OCI-LY3 (cell line): ENCODE measurements around the gene TBL3.

ENCODE experiments used
- H2AFZ ChIP-seq: fragments of 200-600, 300-600 bp; shearing (Covaris generic); 2 replicates; pipeline ENCODE4 v1.6.0; 2014; ENCODE audit warnings: antibody characterized with exemption, low read depth, low read length
- H3K27ac ChIP-seq: fragments of 200-600, 300-600 bp; sonication (generic); 2 replicates; pipeline ENCODE4 v1.5.1; 2014; ENCODE audit warnings: mild to moderate bottlenecking, low read length, moderate library complexity, mixed read lengths
- H3K27me3 ChIP-seq: fragments of 200-600, 300-600 bp; sonication (generic); 2 replicates; pipeline ENCODE4 v1.6.1; 2014; ENCODE audit warnings: low read depth, low read length, mixed read lengths
- H3K36me3 ChIP-seq: fragments of 200-600, 300-600 bp; sonication (generic); replicated peaks from 2 replicates; pipeline ENCODE3; 2014; ENCODE audit warnings: low read depth, low read length, mixed read lengths
- H3K4me1 ChIP-seq: fragments of 300-600, 200-600 bp; sonication (generic); 2 replicates; pipeline ENCODE4 v1.6.1; 2014; ENCODE audit warnings: low read length, mixed read lengths
- H3K4me2 ChIP-seq: fragments of 200-600, 300-600 bp; sonication (generic); 2 replicates; pipeline ENCODE4 v1.6.1; 2014; ENCODE audit warnings: low read length, mixed read lengths
- H3K4me3 ChIP-seq: fragments of 300-600, 200-600 bp; sonication (generic); 2 replicates; pipeline ENCODE4 v1.5.1; 2014; ENCODE audit warnings: antibody characterized with exemption, mild to moderate bottlenecking, low read length, moderate library complexity
- H3K79me2 ChIP-seq: fragments of 300-600, 200-600 bp; shearing (Covaris generic); 2 replicates; pipeline ENCODE4 v1.6.1; 2014; ENCODE audit warnings: mild to moderate bottlenecking, low read length, mixed read lengths
- H3K9ac ChIP-seq: fragments of 300-600, 200-600 bp; shearing (Covaris generic); 2 replicates; pipeline ENCODE4 v1.6.0; 2014; ENCODE audit warnings: mild to moderate bottlenecking, low read length, moderate library complexity
- H3K9me3 ChIP-seq: fragments of 200-600, 300-600 bp; shearing (Covaris generic); 2 replicates; pipeline ENCODE4 v1.6.1; 2014; ENCODE audit warnings: low read length, mixed read lengths; ENCODE audit not compliant: insufficient read depth
- H4K20me1 ChIP-seq: fragments of 200-600, 300-600 bp; sonication (generic); 2 replicates; pipeline ENCODE4 v1.6.1; 2016; ENCODE audit warnings: low read length, mixed read lengths; ENCODE audit not compliant: insufficient read depth
- EZH2phosphoT487 ChIP-seq: fragments of 200-600 bp; shearing (Covaris generic); IDR thresholded peaks from 2 replicates; pipeline ENCODE4 v1.6.1; 2018; ENCODE audit warnings: antibody characterized with exemption, mixed run types, low read depth
- TF ChIP-seq, protein P1 (sequence below): fragments of 200-600, 300-600 bp; sonication (generic); IDR thresholded peaks from 2 replicates; pipeline ENCODE4 v1.5.1; 2014; ENCODE audit warnings: antibody characterized with exemption, low read length, low read depth

Gene TBL3

DNA sequence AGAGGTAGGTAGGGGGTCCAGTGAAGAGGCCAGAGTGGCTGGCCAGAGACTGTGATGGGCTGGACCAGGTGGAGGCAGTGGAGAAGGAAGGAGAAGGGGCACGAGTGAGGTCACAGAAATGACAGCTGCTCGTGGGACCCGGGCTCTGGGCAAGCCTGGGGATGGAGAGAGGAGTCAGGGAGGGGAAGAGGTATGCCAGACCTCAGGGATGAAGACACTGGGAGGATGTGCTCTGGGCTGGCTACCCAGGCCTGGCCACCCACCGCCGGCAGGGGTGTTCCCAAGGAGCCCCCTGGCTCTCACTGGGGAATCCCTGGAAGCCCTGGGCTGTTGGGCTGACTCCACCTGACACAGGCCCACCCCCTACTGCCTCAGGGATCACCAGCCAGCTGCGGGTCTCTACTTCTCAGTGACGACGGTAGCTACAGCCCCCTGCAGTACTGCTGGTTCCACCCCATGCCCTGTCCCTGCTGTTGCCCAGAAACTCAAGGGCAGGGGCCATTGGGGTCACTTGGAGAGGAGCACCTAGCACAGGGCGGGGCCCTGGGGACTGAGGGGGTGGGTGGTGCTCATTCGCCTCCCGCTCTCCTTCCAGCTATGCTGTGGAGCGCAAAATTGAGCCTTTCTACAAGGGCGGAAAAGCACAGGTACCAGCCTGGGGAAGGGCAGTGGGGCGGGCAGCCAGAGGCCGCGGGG is 1.8 kb downstream of the TBL3 start:
- Histone ChIP-seq H3K27me3 (no peaks in the 10 kb centered on the region), H3K27ac (no peak overlapping the region), H3K79me2 (peaks cover 36% of the 10 kb centered on the region), H4K20me1 (no peaks in the 10 kb centered on the region), H3K4me1 (peaks cover 14% of the 10 kb centered on the region), H3K9ac (no peak overlapping the region), H3K4me2 (0 out of 2 replicates have a peak overlapping the region, but pooled peaks have one; percentile 20), H3K9me3 (no peaks in the 10 kb centered on the region), H2AFZ (no peak overlapping the region), H3K4me3 (no peak overlapping the region), H3K36me3 (peaks cover 18% of the 10 kb centered on the region)
- TF ChIP-seq, protein P1, sequence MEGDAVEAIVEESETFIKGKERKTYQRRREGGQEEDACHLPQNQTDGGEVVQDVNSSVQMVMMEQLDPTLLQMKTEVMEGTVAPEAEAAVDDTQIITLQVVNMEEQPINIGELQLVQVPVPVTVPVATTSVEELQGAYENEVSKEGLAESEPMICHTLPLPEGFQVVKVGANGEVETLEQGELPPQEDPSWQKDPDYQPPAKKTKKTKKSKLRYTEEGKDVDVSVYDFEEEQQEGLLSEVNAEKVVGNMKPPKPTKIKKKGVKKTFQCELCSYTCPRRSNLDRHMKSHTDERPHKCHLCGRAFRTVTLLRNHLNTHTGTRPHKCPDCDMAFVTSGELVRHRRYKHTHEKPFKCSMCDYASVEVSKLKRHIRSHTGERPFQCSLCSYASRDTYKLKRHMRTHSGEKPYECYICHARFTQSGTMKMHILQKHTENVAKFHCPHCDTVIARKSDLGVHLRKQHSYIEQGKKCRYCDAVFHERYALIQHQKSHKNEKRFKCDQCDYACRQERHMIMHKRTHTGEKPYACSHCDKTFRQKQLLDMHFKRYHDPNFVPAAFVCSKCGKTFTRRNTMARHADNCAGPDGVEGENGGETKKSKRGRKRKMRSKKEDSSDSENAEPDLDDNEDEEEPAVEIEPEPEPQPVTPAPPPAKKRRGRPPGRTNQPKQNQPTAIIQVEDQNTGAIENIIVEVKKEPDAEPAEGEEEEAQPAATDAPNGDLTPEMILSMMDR = no peak
- no peak for TF ChIP-seq EZH2phosphoT487

DNA sequence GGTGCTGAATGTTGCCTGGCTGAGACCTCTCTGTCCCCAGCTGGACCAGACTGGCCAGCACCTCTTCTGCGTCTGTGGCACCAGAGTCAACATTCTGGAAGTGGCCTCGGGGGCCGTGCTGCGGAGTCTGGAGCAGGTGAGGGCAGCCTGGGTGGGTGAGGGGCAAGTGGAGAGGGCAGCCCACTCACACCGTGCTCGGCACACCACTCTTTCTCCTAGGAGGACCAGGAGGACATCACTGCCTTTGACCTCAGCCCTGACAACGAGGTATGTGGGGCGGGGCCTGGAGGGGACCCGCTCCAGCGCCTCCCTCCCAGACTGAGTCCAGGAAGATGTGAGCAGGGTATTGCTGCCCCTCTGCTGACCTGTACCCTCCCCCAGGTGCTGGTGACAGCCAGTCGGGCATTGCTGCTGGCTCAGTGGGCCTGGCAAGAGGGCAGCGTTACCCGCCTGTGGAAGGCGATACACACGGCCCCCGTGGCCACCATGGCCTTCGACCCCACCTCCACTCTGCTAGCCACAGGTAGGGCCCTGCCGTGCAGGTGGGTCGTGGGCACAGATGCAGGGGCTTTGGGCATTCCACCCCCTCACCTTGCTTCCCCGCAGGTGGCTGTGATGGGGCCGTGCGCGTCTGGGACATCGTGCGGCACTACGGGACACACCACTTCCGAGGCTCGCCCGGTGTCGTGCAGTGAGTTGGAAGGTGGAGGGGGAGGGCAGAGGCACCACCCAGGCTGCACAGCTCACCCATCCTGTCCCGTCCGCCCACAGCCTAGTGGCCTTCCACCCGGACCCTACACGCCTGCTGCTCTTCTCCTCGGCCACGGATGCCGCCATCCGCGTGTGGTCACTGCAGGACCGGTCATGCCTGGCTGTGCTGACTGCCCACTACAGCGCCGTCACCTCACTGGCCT is 2.6 kb downstream of the TBL3 start:
- Histone ChIP-seq H3K9me3 (no peaks in the 10 kb centered on the region), H3K4me2 (no peak overlapping the region), H3K9ac (no peak overlapping the region), H3K36me3 (peaks cover 21% of the 10 kb centered on the region), H3K4me1 (peaks cover 14% of the 10 kb centered on the region), H3K27ac (no peak overlapping the region), H2AFZ (no peak overlapping the region), H3K27me3 (no peaks in the 10 kb centered on the region), H3K79me2 (peaks cover 36% of the 10 kb centered on the region), H3K4me3 (no peak overlapping the region), H4K20me1 (no peaks in the 10 kb centered on the region)
- TF ChIP-seq, protein P1 = no peak
- TF ChIP-seq EZH2phosphoT487 = no peak

DNA sequence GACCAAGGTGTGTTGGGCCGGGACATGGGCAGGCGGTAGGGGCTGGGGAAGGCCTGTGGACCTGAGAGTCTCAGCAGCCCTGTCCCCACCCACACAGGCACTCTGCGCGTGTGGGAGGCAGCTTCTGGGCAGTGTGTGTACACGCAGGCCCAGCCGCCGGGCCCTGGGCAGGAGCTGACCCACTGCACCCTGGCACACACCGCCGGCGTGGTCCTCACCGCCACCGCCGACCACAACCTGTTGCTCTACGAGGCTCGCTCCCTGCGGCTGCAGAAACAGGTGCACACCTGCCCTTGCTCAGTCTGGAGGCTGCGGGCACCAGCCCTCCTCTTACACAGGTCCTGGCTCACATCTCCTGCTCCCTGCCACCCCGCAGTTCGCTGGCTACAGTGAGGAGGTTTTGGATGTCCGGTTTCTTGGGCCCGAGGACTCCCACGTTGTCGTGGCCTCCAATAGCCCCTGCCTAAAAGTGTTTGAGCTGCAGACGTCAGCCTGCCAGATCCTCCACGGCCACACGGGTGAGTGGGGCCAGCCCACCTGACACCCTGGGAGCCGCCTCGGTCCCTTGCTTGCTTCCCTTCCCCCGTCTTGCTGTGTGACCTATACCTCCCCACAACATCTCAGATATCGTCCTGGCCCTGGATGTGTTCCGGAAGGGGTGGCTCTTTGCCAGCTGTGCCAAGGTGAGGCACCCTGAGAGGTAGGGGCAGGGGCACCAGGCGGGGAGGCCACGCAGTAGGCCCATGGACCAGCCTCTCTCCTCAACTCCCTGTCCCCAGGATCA is 3.8 kb downstream of the TBL3 start:
- H3K9ac ChIP-seq = no peak overlapping the region
- H3K27ac ChIP-seq = no peak overlapping the region
- no peaks in the 10 kb centered on the region for H3K27me3 ChIP-seq
- no peaks in the 10 kb centered on the region for H3K9me3 ChIP-seq
- peaks cover 11% of the 10 kb centered on the region for H3K4me1 ChIP-seq
- H3K4me2 ChIP-seq = no peak overlapping the region
- TF ChIP-seq, protein P1 = no peak
- no peak for TF ChIP-seq EZH2phosphoT487
- H3K36me3 ChIP-seq = peaks cover 21% of the 10 kb centered on the region
- H3K79me2 ChIP-seq = peaks cover 34% of the 10 kb centered on the region
- H2AFZ ChIP-seq = no peak overlapping the region
- H4K20me1 ChIP-seq = no peaks in the 10 kb centered on the region
- H3K4me3 ChIP-seq = no peak overlapping the region

DNA sequence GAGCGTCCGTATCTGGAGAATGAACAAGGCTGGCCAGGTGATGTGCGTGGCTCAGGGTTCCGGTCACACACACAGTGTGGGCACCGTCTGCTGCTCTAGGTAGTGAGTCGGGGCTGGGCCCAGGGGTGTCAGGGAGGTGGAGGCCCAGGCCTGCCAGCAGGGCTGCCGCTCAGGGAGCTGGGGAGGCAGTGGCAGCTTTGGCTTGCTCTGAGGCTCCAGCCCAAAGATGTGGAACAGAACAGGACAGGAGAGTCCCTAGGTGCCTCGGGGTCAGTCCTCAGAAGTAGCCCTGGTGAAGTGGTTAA is 4.3 kb downstream of the TBL3 start:
- H2AFZ ChIP-seq = no peak overlapping the region
- H3K9me3 ChIP-seq = no peaks in the 10 kb centered on the region
- H3K79me2 ChIP-seq = peaks cover 29% of the 10 kb centered on the region
- H3K27me3 ChIP-seq = no peaks in the 10 kb centered on the region
- no peak overlapping the region for H3K27ac ChIP-seq
- H3K4me3 ChIP-seq = no peak overlapping the region
- peaks cover 6% of the 10 kb centered on the region for H3K4me1 ChIP-seq
- H3K4me2 ChIP-seq = no peak overlapping the region
- no peak for TF ChIP-seq EZH2phosphoT487
- TF ChIP-seq, protein P1 = no peak
- no peaks in the 10 kb centered on the region for H4K20me1 ChIP-seq
- H3K36me3 ChIP-seq = peaks cover 21% of the 10 kb centered on the region
- no peak overlapping the region for H3K9ac ChIP-seq
